Endometrium (tissue), 2 donors: Measurements from ENCODE around the gene SOX1.

ENCODE experiments used
- FAIRE-seq: peaks from 2 replicates; lab custom pipeline; 2012; peaks lifted over from hg19 to GRCh38; lab: Jason Lieb, UNC
- donor health status: control.
- donor health status: control.

Gene SOX1

DNA sequence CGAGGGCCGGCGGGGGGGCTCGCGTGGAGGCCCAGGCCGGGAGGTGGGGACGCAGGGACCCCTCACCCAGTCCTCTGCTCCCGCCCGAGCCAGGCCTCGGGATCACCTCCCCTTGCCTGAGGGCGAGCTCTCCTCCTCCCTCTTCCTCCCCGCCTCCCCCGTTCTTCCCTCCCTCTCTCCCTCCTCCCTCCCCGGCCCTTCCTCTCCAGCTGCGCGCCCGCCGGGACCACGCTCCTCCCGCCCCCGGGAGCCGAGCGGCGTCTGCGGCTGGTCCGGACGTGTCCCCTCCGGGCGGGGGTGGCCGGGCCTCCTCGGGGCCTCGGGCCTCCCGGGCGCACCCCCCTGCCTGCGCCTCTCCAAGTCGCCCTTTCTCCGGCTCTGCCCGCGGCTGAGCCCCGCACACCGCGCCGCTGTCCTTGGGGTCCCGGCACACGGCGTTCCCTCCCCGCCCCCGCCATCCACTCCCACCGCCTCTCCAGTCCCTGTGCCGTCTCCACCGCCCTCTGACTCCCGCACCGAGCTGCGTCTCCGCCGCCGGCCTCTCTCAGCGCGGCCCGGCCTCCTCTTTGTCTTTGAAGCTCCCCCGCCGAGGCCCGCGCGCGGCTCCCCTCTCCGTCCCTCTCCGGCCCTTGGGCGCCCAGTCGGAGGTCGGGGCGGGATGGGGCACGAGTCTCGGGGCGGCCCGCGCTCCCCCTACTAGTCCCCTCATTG, 5.7 kb downstream of the SOX1 start:
- FAIRE-seq: no peak

GRCh38 chr13:112073245-112074138, 6.5 kb downstream of the SOX1 start:
- no peak for FAIRE-seq

DNA sequence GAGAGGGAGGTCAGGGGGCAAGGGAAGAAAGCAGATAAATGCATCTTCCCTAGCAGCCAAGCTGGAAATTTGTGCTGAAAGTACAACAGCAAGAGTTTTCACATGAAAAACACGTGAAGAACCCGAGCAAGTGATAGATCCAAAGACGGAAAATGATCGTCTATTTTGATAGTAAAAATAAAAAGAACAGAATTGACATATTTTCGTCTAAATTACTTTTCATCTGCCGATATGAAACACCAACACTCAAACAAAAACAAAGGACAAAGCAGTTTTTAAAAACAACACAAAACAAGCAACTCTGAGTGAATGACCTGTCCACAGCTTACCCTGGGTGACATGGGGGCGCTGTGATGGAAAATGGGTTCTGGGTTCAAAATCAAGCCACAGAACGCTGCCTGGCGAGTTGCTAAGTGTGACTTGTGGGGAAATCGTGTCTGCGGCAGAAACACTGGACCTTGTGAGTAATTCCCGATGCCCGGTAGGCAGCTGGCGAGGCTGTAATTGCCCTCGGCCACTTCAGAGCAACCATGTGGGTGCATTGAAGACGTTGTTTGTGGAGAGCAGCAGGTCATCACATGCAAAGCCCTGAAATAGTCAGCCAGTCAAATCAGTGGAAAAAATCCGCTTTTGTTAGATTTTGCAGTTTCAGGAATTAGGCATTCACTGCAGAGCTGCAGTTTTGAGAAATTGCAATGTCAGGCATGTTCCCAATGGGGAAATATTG, 7.4 kb downstream of the SOX1 start:
- FAIRE-seq: no peak

GRCh38 chr13:112077729-112078128, 10.8 kb downstream of the SOX1 start:
- no peak for FAIRE-seq

- FAIRE-seq: no peak
Observed at GRCh38 chr13:112078216-112078615, 11.3 kb downstream of the SOX1 start.

- FAIRE-seq: no peak
Observed at GRCh38 chr13:112078879-112079531, 12.1 kb downstream of the SOX1 start.

DNA sequence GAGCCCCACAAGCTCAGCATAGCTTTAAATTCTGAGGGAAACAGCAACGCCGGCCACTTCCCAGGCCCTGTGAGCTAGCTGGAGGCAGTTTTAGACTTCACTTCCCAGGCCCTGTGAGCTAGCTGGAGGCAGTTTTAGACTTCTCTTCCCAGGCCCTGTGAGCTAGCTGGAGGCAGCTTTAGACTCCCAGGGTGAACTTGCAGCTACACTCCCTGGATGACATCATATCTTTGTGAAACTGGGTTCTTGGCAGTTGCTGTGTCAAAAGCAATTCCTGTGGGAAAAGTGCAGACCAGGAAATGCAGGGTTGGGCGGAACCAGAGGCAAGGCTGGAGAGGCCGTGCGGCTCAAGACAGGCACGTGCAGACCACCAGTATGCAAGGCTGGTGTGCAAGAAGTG, 12.7 kb downstream of the SOX1 start:
- FAIRE-seq: no peak

GRCh38 chr13:112083971-112084370, 17.0 kb downstream of the SOX1 start:
- FAIRE-seq: no peak

DNA sequence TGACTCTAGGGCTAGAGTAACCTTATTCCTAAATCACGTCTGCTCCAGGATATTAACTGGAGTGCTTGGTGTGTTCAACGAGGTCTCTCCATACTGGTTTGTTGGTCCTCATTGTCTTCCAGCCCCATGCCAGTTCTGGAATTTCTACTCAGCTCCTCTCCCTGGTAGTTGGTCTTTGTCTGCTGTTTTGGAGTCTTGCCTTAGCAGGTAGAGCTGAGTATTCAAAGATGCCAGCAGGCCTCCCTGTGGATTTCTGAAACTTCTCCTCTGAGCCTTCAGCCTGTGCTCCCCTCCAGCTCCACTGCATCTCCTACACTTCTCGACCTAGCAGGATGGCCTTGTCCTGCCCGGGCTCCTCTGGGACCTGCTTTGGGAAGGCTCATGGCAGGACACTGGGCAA, 25.5 kb downstream of the SOX1 start:
- no peak for FAIRE-seq

- FAIRE-seq: no peak
Observed at GRCh38 chr13:112095354-112095753, 28.4 kb downstream of the SOX1 start.

GRCh38 chr13:112096959-112097358, 30.0 kb downstream of the SOX1 start:
- no peak for FAIRE-seq

DNA sequence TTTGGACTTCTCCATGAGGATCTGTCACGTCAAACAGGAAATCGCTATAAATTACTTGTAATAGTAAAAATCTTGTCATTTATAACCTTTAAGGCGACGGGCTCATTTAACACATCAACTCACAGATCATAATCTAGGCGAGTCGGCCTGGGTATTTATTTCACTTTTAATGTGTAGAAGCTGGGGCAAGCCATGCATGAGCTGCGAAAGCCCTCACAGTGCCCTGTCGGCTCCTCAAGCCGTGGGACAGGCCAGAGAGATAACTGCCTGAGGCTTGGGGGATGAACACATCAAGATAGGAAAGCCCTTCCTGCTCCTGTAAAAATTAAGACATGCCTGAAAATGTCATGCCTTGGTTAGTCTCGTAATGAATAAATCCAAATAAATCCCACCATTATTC, 30.8 kb downstream of the SOX1 start:
- no peak for FAIRE-seq

GRCh38 chr13:112098699-112099098, 31.8 kb downstream of the SOX1 start:
- FAIRE-seq: no peak

GRCh38 chr13:112101360-112101930, 34.5 kb downstream of the SOX1 start:
- no peak for FAIRE-seq

DNA sequence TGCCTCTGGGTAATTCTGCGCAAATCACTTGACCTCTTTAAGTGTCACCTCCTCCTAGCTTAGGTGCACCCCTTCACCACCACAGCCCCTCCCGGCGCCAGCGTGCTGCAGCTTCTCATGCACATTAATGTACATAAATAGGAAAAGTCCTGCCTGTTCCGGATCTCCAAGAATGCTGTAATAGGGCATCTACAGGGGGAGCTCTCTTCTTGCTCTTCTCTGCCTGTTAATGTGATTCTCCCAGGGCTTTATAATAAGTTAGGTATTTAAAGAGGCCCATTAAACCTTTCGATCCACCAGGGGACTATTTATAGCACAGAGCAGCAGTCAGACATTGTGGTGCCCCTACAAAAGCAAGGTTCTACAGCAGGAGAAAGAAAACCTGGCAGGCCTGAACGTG, 35.3 kb downstream of the SOX1 start:
- FAIRE-seq: no peak

- FAIRE-seq: no peak
Observed at GRCh38 chr13:112103260-112103838, 36.4 kb downstream of the SOX1 start.

- no peak for FAIRE-seq
Observed at GRCh38 chr13:112103961-112104880, 37.3 kb downstream of the SOX1 start.

DNA sequence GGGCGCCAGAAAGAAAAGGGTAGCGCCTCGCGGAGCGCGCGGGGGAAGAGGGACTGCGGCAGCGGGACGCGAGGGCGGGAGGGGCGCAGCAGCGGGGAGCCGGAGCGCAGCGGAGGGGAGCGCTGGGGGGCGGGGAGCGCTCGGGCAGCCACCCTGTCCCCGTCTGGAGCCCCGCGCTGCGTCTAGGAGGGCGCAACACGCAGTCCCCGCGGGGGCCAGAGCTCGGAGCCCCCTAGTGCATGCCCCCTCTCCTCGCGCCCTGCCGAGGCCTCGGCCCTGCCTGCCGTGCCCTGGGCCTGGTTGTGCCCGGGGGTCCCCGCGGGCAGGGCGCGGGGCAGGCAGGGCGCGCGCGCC, 37.9 kb downstream of the SOX1 start:
- FAIRE-seq: no peak

DNA sequence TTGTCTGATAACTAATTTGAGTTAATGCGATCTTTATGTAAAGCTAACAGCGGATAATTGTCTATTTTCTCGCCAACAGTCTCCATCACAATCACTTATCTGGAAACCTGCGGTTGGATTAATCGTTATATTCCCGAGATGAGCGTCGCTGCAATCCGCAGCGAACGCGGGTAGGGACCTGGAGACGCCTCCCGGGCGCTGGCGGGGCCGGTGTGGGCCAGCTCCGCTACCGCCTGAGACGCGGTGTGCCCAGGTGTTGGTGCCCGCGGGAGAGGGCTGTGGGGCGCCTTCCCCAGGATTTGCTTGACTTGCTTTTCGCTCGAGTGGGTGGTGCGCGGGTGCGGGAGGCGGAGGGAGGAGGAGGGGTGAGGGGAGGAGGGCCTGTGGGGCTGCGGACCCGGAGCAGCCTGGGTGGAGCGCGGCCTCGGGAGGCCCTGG, 38.3 kb downstream of the SOX1 start:
- no peak for FAIRE-seq

GRCh38 chr13:112105892-112106291, 38.9 kb downstream of the SOX1 start:
- no peak for FAIRE-seq
